CD4-positive, alpha-beta T cell (primary cell): ENCODE data around the gene NRXN3. TPM values are rescaled to one million over a fixed set of nuclear protein-coding genes. Genes with fewer than 3 reads are reported as not detected.

Source experiments
- ATAC-seq: fragments of 200-7000 bp; cut with Tn5 transposase; one replicate; pipeline ENCODE4 v1.10.0; 2022; ENCODE audit warnings: mild to moderate bottlenecking; ENCODE audit not compliant: poor library complexity
- CTCF ChIA-PET: fragments of 350-600 bp; sonication (Branson Sonifier 250); formaldehyde crosslinking; loops from one replicate; lab custom pipeline; 2021; ENCODE audit warnings: antibody characterized with exemption, inconsistent platforms; lab: Charles Lee
- POLR2A ChIA-PET: fragments of 350-600 bp; sonication (Branson Sonifier 250); formaldehyde crosslinking; loops from one replicate; lab custom pipeline; 2021; ENCODE audit warnings: antibody characterized with exemption, inconsistent platforms; lab: Charles Lee
- DNase-seq, 14 experiments: peaks; one replicate each; pipeline ENCODE4 v3.0.0-alpha.2; 2013 to 2020; ENCODE audit warnings: mixed read lengths in 2 of 14
- H3K27ac ChIP-seq, 2 donors: one replicate each; pipeline versions ENCODE4 v1.5.1 to v1.7.0; 2013; ENCODE audit warnings: low read length in 2 of 2, low read depth in 1 of 2, mild to moderate bottlenecking in 1 of 2
- H3K27me3 ChIP-seq, 2 experiments: 1 replicate in 1 of 2; 2 replicates in 1 of 2; pipeline versions ENCODE4 v1.6.1 to v1.7.0; 2013; ENCODE audit warnings: low read length in 2 of 2, control low read depth in 1 of 2, mild to moderate bottlenecking in 1 of 2, moderate library complexity in 1 of 2; ENCODE audit not compliant: insufficient read depth in 2 of 2, control insufficient read depth in 1 of 2
- H3K36me3 ChIP-seq: one replicate; pipeline ENCODE4 v1.6.1; 2013; ENCODE audit warnings: low read length, control low read depth; ENCODE audit not compliant: insufficient read depth
- H3K4me1 ChIP-seq: one replicate; pipeline ENCODE4 v1.6.1; 2013; ENCODE audit warnings: low read length, control low read depth; ENCODE audit not compliant: insufficient read depth
- H3K4me3 ChIP-seq: one replicate; pipeline ENCODE4 v1.5.1; 2013; ENCODE audit warnings: mild to moderate bottlenecking, low read length, moderate library complexity
- H3K9me3 ChIP-seq, 2 experiments: 1 replicate in 1 of 2; 2 replicates in 1 of 2; pipeline versions ENCODE4 v1.6.1 to v1.7.0; 2013; ENCODE audit warnings: low read length in 2 of 2, mild to moderate bottlenecking in 2 of 2, control low read depth in 1 of 2, moderate library complexity in 1 of 2; ENCODE audit not compliant: control insufficient read depth in 1 of 2, insufficient read depth in 1 of 2
- H3K27ac Mint-ChIP-seq: one replicate; pipeline ENCODE4 v1.8.0; 2020; ENCODE audit warnings: mixed read lengths
- H3K27me3 Mint-ChIP-seq: one replicate; pipeline ENCODE4 v1.8.0; 2021; ENCODE audit warnings: mixed read lengths
- H3K36me3 Mint-ChIP-seq: one replicate; pipeline ENCODE4 v1.8.0; 2021; ENCODE audit warnings: low read depth, mixed read lengths
- H3K4me1 Mint-ChIP-seq: one replicate; pipeline ENCODE4 v1.8.0; 2021; ENCODE audit warnings: low read depth, mixed read lengths
- H3K4me3 Mint-ChIP-seq: one replicate; pipeline ENCODE4 v1.8.0; 2020; ENCODE audit warnings: mild to moderate bottlenecking, mixed read lengths
- H3K9me3 Mint-ChIP-seq: one replicate; pipeline ENCODE4 v1.8.0; 2020; ENCODE audit warnings: mixed read lengths
- intact Hi-C, 2 experiments: fragments of 100-400 bp; cut with DNase I in 1 of 2; cut with micrococcal nuclease in 1 of 2; formaldehyde crosslinking; loops; one replicate each; pipeline versions ENCODE4 v1.15.1 to v1.9.0; 2023 to 2025; cut with DNase I, micrococcal nuclease
- total RNA-seq, 174 experiments: library from RNA in 2 of 174; stranded (reverse) in 2 of 174; gene quantifications; one replicate each; pipeline ENCODE4 v1.2.3 and lab custom pipeline; 2021 to 2026
- TF ChIP-seq, protein P1 (sequence below): fragments of 200-600 bp; IDR thresholded peaks from one replicate; pipeline ENCODE4 v1.8.0; 2022; ENCODE audit warnings: antibody characterized with exemption, mild to moderate bottlenecking

Gene NRXN3
- total RNA-seq, 2 experiments from 2014 or later = not detected

DNA sequence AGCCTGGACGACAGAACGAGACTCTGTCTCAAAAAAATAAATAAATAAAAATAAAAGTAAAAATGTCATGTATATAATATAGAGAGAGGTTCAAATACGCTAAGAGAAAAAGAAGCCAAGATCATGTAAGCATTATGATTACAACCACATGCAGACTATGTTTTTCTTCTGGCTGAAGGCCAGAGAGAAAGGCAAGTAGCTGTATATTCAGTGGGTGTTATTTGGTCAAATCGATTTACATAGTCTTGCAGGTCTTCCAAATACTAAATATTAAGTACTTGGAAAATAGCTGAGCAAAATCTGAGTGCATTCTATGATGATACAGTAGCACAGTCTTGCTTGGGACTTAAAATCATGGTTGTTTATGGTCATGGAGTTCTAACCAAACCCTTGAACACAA lies 1283.1 kb downstream of the NRXN3 start:
- no peaks in the 10 kb centered on the region for H3K36me3 ChIP-seq
- Mint-ChIP-seq H3K4me3 (no peak overlapping the region), H3K27me3 (no peaks in the 10 kb centered on the region), H3K27ac (no peak overlapping the region), H3K36me3 (no peaks in the 10 kb centered on the region), H3K9me3 (no peaks in the 10 kb centered on the region), H3K4me1 (no peaks in the 10 kb centered on the region)
- intact Hi-C loops = no loop called here
- no peaks in the 10 kb centered on the region for H3K9me3 ChIP-seq
- H3K27me3 ChIP-seq = no peaks in the 10 kb centered on the region
- H3K4me1 ChIP-seq = no peaks in the 10 kb centered on the region
- ChIA-PET POLR2A (interaction anchor here (1.3 kb wide), 1 partner anchor 14 kb away, joined by 3 read pairs; no protein-coding TSS in a partner anchor), CTCF (no interaction called here)
- DNase-seq (no peak), ATAC-seq (no peak)
- no peak overlapping the region for H3K27ac ChIP-seq
- H3K4me3 ChIP-seq = no peak overlapping the region
- TF ChIP-seq, protein P1, sequence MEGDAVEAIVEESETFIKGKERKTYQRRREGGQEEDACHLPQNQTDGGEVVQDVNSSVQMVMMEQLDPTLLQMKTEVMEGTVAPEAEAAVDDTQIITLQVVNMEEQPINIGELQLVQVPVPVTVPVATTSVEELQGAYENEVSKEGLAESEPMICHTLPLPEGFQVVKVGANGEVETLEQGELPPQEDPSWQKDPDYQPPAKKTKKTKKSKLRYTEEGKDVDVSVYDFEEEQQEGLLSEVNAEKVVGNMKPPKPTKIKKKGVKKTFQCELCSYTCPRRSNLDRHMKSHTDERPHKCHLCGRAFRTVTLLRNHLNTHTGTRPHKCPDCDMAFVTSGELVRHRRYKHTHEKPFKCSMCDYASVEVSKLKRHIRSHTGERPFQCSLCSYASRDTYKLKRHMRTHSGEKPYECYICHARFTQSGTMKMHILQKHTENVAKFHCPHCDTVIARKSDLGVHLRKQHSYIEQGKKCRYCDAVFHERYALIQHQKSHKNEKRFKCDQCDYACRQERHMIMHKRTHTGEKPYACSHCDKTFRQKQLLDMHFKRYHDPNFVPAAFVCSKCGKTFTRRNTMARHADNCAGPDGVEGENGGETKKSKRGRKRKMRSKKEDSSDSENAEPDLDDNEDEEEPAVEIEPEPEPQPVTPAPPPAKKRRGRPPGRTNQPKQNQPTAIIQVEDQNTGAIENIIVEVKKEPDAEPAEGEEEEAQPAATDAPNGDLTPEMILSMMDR = no peak

DNA sequence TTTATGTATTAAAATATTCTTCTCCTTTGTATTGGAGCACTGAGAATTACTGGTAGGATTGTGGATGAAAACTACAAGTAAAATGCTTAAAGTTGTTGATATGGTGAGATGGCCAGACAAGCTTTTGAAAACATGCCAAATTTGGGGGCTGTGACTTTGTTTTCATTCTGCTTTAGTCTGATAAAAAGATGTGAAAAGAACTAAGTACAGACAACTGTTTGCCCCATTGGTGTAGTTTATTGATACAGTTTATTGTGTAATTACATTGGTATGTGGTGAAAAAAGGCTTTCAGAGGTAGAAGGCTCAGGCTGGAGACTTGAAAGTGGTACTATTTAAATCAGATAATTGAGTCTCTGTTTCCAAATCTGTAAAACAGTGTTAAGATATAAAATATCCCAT lies 1294.3 kb downstream of the NRXN3 start:
- intact Hi-C loops = no loop called here
- Mint-ChIP-seq H3K36me3 (no peaks in the 10 kb centered on the region), H3K27ac (no peak overlapping the region), H3K4me1 (no peaks in the 10 kb centered on the region), H3K9me3 (no peaks in the 10 kb centered on the region), H3K4me3 (no peak overlapping the region), H3K27me3 (no peaks in the 10 kb centered on the region)
- H3K4me1 ChIP-seq = no peaks in the 10 kb centered on the region
- POLR2A ChIA-PET = no interaction called here
- TF ChIP-seq, protein P1 = no peak
- no peaks in the 10 kb centered on the region for H3K36me3 ChIP-seq
- no peak overlapping the region for H3K27ac ChIP-seq
- peaks cover 0 to 4% of the 10 kb centered on the region in 2 experiments for H3K9me3 ChIP-seq
- ATAC-seq (no peak), DNase-seq (no peak)
- H3K4me3 ChIP-seq = no peak overlapping the region
- CTCF ChIA-PET = no interaction called here
- no peaks in the 10 kb centered on the region for H3K27me3 ChIP-seq

DNA sequence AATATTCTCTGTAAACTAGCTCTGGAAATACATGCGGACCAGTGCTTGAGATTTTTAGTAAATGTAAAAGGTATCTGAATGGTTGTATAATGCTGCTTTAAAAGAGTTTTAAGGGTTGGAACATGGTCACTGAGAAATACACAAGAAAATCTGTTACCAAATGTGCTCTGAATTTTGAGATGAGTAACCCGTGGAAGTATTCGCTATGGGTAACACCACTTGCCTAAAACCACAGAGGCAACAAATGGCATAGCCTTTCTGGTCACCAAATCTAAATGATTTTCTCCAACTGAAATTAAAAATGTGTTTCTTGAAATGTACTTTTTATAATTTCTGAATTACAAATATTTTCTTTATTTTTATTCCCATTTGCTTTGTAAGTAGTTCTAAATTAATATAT lies 1295.5 kb downstream of the NRXN3 start:
- ChIA-PET CTCF (no interaction called here), POLR2A (no interaction called here)
- no peak overlapping the region for H3K4me3 Mint-ChIP-seq
- TF ChIP-seq, protein P1 = no peak
- Histone ChIP-seq H3K4me1 (no peaks in the 10 kb centered on the region), H3K36me3 (no peaks in the 10 kb centered on the region), H3K4me3 (no peak overlapping the region), H3K9me3 (peaks cover 0 to 4% of the 10 kb centered on the region in 2 experiments), H3K27ac (no peak overlapping the region), H3K27me3 (no peaks in the 10 kb centered on the region)
- intact Hi-C loops = no loop called here
- peaks cover under 1% of the 10 kb centered on the region for H3K9me3 Mint-ChIP-seq
- no peak overlapping the region for H3K27ac Mint-ChIP-seq
- no peaks in the 10 kb centered on the region for H3K36me3 Mint-ChIP-seq
- no peaks in the 10 kb centered on the region for H3K27me3 Mint-ChIP-seq
- DNase-seq (no peak), ATAC-seq (no peak)
- no peaks in the 10 kb centered on the region for H3K4me1 Mint-ChIP-seq
